Natural killer cell (primary cell): ENCODE measurements around the gene URM1. TPM values are rescaled to one million over a fixed set of nuclear protein-coding genes. Genes with fewer than 3 reads are reported as not detected.

Experiments
- ATAC-seq, 3 donors: fragments of 150-1000 bp in 2 of 3; fragments of 200-7000 bp in 1 of 3; cut with Tn5 transposase; 1 replicate in 1 of 3; 2 replicates in 2 of 3; pipeline ENCODE4 v1.10.0; 2021; ENCODE audit warnings: mild to moderate bottlenecking in 2 of 3, moderate library complexity in 2 of 3
- DNase-seq, 2 donors: peaks; one replicate each; pipeline versions ENCODE4 v3.0.0 to v3.0.0-alpha.2; 2013 to 2021; ENCODE audit warnings: mixed read lengths in 1 of 2
- H3K27ac ChIP-seq: one replicate; pipeline ENCODE4 v1.5.1; 2013; ENCODE audit warnings: mild to moderate bottlenecking, low read length
- H3K27me3 ChIP-seq: one replicate; pipeline ENCODE4 v1.6.1; 2013; ENCODE audit warnings: low read length; ENCODE audit not compliant: control insufficient read depth, insufficient read depth
- H3K36me3 ChIP-seq: one replicate; pipeline ENCODE4 v1.6.1; 2013; ENCODE audit warnings: low read length; ENCODE audit not compliant: control insufficient read depth, insufficient read depth
- H3K4me1 ChIP-seq: one replicate; pipeline ENCODE4 v1.6.1; 2013; ENCODE audit warnings: low read length; ENCODE audit not compliant: control insufficient read depth, insufficient read depth
- H3K4me3 ChIP-seq: one replicate; pipeline ENCODE4 v1.5.1; 2013; ENCODE audit warnings: low read length
- H3K9me3 ChIP-seq: one replicate; pipeline ENCODE4 v1.6.1; 2013; ENCODE audit warnings: low read length; ENCODE audit not compliant: control insufficient read depth, insufficient read depth
- H3K27ac Mint-ChIP-seq, 2 donors: one replicate each; pipeline ENCODE4 v1.8.0; 2022; ENCODE audit warnings: mild to moderate bottlenecking in 2 of 2, mixed read lengths in 2 of 2, moderate library complexity in 1 of 2
- H3K27me3 Mint-ChIP-seq, 2 donors: one replicate each; pipeline ENCODE4 v1.8.0; 2022; ENCODE audit warnings: low read depth in 2 of 2, mixed read lengths in 2 of 2
- H3K36me3 Mint-ChIP-seq: one replicate; pipeline ENCODE4 v1.8.0; 2022; ENCODE audit warnings: mixed read lengths
- H3K4me1 Mint-ChIP-seq, 2 donors: one replicate each; pipeline ENCODE4 v1.8.0; 2022; ENCODE audit warnings: mixed read lengths in 2 of 2
- H3K4me3 Mint-ChIP-seq: one replicate; pipeline ENCODE4 v1.8.0; 2022; ENCODE audit warnings: mild to moderate bottlenecking, moderate library complexity, mixed read lengths
- H3K9me3 Mint-ChIP-seq, 2 donors: one replicate each; pipeline ENCODE4 v1.8.0; 2022; ENCODE audit warnings: mixed read lengths in 2 of 2
- CTCF ChIP-seq: fragments of 200-600 bp; IDR thresholded peaks from one replicate; pipeline ENCODE4 v1.8.0; 2022; ENCODE audit warnings: antibody characterized with exemption
- WGBS: methylation state at CpG from one replicate; pipeline ENCODE4 v1.1.7; 2013; ENCODE audit warnings: missing lambda C conversion rate; ENCODE audit not compliant: insufficient coverage; 5-methylcytosine and 5-hydroxymethylcytosine counted together
- intact Hi-C: fragments of 100-400 bp; cut with micrococcal nuclease; formaldehyde crosslinking; loops from one replicate; pipeline ENCODE4 v1.14.2; 2022
- total RNA-seq, 4 donors: library from RNA; stranded (reverse); fragments of 120-200 nt in 1 of 4; gene quantifications; one replicate each; pipeline versions ENCODE4 v1.2.3 to v1.2.4, GENCODE V29; 2013 to 2022

URM1 gene
- total RNA-seq, 3 donors from 2014 or later (not counting 1 experiment from before 2014, with no cell fraction given), result 39.4 to 47.8 (median 46.7) TPM

GRCh38 chr9:128414461-128414860 is 43.3 kb downstream of the URM1 start:
- Mint-ChIP-seq H3K4me1 (peaks cover 0 to 13% of the 10 kb centered on the region in 2 donors), H3K4me3 (no peak overlapping the region), H3K9me3 (no peaks in the 10 kb centered on the region), H3K27ac (no peak overlapping the region), H3K36me3 (no peaks in the 10 kb centered on the region), H3K27me3 (peaks cover 27 to 30% of the 10 kb centered on the region in 2 donors)
- H3K27me3 ChIP-seq, result peaks cover 9% of the 10 kb centered on the region
- H3K4me3 ChIP-seq, result no peak overlapping the region
- H3K4me1 ChIP-seq, result peaks cover 6% of the 10 kb centered on the region
- intact Hi-C loops, result no loop called here
- DNase-seq (no peak), ATAC-seq (no peak)
- no peaks in the 10 kb centered on the region for H3K36me3 ChIP-seq
- H3K27ac ChIP-seq, result no peak overlapping the region
- no peaks in the 10 kb centered on the region for H3K9me3 ChIP-seq
- 69% methylated on average over 3 of the region's 3 CpGs for WGBS
- no peak for TF ChIP-seq CTCF

GRCh38 chr9:128415281-128415680 is 44.1 kb downstream of the URM1 start:
- peaks cover 0 to 20% of the 10 kb centered on the region in 2 donors for H3K4me1 Mint-ChIP-seq
- H3K36me3 Mint-ChIP-seq, result no peaks in the 10 kb centered on the region
- ATAC-seq (no peak), DNase-seq (no peak)
- peaks cover 12% of the 10 kb centered on the region for H3K27me3 ChIP-seq
- H3K9me3 ChIP-seq, result no peaks in the 10 kb centered on the region
- H3K36me3 ChIP-seq, result no peaks in the 10 kb centered on the region
- no peak overlapping the region for H3K27ac ChIP-seq
- 81% methylated on average over 2 of the region's 2 CpGs for WGBS
- intact Hi-C loops, result no loop called here
- H3K27me3 Mint-ChIP-seq, result peaks cover 27 to 30% of the 10 kb centered on the region in 2 donors
- peak overlapping the region in 1 of 2 donors; percentile 3 for H3K27ac Mint-ChIP-seq
- peaks cover 12% of the 10 kb centered on the region for H3K4me1 ChIP-seq
- no peaks in the 10 kb centered on the region for H3K9me3 Mint-ChIP-seq
- TF ChIP-seq CTCF, result no peak
- no peak overlapping the region for H3K4me3 Mint-ChIP-seq
- H3K4me3 ChIP-seq, result no peak overlapping the region

- 70% methylated on average over 6 of the region's 6 CpGs for WGBS
Measured at GRCh38 chr9:128416014-128416413, 44.8 kb downstream of the URM1 start.

More at GRCh38 chr9:128416014-128416413, 44.8 kb downstream of the URM1 start:
- Histone ChIP-seq H3K27ac (no peak overlapping the region), H3K9me3 (no peaks in the 10 kb centered on the region), H3K4me1 (peaks cover 15% of the 10 kb centered on the region), H3K4me3 (no peak overlapping the region), H3K27me3 (peaks cover 12% of the 10 kb centered on the region), H3K36me3 (no peaks in the 10 kb centered on the region)
- peaks cover 27 to 30% of the 10 kb centered on the region in 2 donors for H3K27me3 Mint-ChIP-seq
- TF ChIP-seq CTCF, result no peak
- DNase-seq (no peak), ATAC-seq (no peak)
- intact Hi-C loops, result no loop called here
- no peaks in the 10 kb centered on the region for H3K36me3 Mint-ChIP-seq
- no peak overlapping the region for H3K4me3 Mint-ChIP-seq
- peaks cover 0 to 22% of the 10 kb centered on the region in 2 donors for H3K4me1 Mint-ChIP-seq
- H3K27ac Mint-ChIP-seq, result peak overlapping the region in 1 of 2 donors; percentile 3
- H3K9me3 Mint-ChIP-seq, result no peaks in the 10 kb centered on the region
